ENCODE measurements around the gene ZNF608.

Gene ZNF608

DNA sequence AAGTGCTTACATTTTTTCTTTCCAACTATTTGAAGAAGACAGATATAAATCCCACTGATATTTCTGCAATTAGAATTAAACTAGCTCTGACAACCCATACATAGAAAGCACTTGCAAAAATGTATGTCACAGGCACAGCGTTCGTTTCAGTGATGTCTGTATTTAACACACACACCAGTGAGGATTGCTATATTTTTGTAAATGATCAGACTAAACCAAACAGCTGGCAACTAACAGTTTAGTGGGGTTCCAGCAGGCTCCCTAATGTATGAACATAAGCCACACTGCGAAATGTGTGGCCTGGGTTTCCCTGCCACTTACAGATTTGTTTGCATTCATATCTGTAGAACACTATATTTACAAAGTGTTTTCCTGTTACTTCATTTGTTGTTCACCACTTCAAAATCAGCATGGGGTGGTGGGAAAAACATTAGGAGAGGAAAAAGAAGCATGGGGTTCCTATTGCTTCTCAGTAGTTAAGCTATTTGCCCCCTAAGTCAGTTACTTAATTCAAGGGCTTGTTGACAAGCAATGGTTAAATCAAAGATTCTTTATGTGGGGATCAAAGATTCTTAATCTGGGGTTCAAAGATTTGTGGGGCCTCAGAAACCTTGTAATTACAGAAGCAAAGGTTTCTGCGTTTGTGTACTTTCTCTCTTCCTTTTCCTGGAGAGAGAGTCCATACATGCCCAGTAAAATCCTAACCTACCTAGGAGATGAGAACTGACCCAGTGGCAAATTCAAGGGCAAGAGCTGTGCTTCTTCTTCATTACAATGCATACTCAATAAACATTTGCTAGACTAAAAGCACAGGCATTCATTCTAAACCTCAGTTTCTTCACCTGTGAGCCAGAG lies 27.1 kb downstream of the ZNF608 start:
- no peak for DNase-seq

DNA sequence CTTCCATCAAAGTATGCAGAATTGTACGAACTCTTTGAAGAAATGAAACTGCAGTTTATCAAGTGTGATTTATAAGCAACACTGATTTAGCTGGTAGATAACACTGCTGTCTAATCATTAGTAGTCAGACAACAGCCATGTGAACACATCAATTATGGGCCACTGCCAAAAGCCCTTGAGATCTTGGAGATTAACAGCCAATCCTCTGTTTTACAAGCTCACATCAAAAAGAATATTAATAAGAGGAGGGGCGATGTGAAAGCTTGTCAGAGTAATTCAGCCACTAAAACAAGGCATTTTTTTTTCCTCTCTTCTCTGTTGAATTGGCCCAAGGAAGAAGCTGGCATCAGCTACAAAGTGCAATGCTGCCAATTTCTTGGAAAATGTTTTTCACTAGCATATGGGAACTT lies 28.1 kb downstream of the ZNF608 start:
- DNase-seq = no peak

DNA sequence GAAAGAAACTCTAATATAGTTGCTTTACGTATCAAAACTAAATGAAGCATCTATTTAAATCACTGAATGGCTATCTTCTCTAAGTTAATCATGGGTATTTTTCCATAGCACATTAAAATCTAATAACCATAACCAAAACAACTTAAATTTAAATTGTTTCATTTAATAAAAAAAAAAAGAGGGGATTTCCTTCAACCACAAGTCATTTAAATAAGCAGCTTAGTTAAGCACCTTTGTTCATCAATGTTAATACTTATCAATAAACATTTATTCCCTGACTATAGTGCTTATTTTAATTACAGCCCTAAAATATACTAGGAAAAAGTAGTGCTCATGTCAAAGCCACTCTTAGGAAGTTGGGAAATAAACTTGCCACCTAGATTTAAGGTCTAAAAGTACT lies 30.3 kb downstream of the ZNF608 start:
- DNase-seq = no peak

DNA sequence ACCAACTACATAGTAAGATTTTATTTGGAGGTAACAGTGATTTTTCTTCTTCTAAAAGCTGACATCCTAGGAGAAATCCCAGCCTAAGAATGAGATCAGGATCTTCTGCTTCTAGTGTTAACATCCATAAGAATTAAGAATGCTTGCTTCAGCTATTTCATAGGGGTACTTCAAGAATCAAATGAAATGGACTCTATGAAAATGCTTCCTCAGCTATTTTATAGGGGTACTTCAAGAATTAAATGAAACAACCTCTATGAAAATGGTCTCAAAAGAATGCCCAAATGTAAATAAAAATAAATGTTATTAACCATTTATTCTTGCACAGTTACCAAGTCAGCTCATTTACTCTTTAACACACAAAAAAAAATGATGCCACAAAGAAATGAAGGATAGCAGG lies 31.5 kb downstream of the ZNF608 start:
- no peak for DNase-seq

DNA sequence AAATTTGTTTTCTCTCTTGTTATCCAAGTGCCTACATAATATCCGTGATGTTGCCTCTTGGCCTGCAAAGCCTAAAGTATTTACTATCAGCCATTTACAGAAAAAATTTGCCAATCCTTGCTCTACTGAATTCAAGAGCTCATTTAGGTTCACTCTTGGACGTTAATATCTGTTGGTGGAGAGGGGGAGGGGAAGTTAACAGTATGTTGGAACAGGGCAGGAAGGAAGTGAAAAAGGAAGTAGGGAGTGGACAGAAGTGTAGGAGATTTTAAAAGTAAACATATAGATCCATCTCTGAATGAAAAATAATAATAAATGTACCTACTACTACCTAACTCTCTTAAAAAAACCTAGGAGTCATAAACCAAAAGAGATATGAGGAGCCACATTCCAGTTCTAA lies 32.8 kb downstream of the ZNF608 start:
- no peak for DNase-seq

DNA sequence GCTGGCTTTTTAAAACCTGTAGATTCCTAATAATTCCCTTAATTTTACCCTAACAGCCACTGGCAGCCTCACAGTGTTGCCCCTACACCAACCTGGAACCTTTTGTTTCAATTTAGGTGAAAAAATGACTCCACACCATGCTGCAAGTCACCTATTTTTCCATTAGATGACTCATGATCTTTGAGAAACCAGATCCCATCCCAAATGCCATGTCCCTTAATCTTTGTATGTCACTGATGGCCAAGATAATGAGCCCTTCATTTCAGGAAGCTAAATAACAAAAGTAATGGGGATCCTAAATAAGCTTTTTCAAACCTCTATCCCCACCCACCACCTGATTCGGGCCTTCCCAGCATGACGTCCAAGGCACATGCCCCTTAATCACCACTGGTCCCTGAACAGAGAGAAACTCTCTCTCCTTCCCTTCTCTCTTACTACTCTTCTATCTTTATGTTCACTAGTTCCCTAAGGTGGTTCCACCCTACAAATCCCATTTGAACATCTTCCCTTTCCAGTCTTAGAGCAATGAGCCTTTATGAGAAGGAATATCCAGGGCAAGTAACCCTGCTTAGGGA lies 33.6 kb downstream of the ZNF608 start:
- no peak for DNase-seq

DNA sequence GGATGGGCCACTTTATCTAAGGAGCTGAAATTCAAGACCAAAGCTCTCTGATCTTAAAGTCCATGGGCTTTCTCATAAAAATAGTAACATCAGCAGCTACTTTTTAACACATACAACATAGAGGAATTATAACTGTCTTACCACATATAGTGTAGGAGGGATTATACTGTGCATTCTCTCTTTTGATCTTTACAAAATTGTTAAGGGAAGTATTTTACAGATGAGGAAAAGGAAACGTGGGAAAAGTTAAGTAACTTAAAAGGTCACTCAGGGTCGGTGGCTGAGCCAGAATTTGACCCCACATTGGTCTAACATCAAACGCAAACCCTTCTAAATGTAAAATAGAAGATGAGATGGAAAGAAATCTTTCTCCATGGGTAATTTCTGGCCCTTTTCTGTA lies 38.4 kb downstream of the ZNF608 start:
- DNase-seq = no peak

DNA sequence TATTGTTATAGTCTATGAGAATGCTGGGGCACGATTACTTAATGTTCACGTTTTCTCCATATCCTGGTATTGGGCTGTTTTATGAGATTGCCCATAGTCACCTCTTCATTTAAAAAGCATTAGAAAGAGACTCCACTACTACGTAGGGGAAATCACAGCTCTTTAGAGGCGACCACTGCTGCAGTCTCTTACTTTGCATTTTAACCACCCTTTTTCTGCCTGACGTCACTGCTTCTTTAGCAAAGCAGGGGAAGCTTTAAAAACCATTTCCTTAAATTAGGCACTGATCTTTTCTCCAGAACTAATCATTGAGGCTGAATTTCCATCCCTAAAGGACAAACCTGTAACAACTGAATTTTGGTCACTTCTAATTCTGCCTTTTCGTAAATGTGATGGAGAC lies 38.9 kb downstream of the ZNF608 start:
- DNase-seq = no peak

DNA sequence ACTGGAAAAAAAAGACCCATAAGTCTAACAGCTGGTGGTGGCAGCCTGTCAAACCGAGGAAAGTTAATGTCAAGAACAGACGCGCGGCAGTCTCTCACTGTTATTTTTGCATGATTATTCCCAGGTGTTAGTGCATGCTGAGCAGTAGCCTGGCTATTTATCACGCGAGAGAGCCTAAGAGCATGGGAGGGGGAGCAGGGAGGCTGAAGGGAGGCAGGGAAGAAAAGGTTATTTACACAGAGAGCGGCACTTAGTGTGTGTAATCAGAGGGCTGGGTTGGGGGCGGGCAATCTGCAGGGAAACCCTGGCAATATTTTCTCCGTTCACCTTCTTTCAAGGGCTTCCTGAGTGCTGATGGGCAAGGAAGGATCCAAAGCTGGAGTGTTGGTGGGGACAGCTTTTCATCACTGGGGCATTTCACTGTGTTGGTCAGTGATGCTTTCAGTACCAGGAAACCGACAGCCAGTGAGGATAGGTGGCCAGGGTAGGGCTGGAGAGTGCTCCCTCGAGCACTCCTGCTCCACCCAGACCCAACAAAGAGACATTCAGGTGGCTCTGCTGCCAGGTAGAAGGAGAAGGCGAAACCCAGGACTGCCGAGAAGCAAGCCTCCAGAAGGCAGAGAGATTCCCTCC lies 39.6 kb downstream of the ZNF608 start:
- peak; percentile 78 for DNase-seq

DNA sequence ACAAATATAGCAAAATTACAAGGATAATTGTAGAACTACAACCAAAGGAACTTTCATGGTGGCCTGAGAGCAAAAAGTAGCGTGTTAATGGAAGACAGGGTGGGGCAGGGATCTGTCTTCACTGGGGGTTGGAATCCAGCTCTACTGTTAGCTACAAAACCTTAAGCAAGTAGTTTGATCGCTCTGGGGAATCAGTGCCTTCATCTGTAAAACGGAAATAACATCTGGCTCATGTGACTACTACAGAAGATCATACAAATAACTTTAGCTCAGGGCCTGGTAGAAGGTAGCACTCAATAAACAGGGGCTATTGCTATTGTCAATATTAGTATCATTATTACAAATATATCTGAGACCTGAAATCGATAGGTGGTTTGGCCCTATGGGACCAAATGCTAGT lies 40.4 kb downstream of the ZNF608 start:
- DNase-seq = no peak

DNA sequence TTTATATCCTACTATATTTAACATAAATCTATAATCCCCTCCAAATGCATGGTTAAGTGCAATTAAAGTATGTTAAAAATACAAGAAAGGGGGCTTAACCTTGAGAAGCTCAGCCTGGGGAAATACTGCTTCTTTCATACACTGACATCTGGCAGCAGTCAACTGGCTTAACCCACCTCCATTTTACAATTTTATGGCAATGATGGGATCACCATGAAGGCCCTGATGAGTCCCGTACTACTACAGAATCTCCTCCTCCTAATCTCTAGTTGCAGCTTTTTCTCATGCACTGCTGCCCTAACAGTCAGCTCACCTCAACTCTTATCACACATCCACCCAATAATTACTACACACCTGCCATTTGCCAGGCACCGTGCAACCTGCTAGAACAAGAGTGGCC lies 40.9 kb downstream of the ZNF608 start:
- DNase-seq = no peak

DNA sequence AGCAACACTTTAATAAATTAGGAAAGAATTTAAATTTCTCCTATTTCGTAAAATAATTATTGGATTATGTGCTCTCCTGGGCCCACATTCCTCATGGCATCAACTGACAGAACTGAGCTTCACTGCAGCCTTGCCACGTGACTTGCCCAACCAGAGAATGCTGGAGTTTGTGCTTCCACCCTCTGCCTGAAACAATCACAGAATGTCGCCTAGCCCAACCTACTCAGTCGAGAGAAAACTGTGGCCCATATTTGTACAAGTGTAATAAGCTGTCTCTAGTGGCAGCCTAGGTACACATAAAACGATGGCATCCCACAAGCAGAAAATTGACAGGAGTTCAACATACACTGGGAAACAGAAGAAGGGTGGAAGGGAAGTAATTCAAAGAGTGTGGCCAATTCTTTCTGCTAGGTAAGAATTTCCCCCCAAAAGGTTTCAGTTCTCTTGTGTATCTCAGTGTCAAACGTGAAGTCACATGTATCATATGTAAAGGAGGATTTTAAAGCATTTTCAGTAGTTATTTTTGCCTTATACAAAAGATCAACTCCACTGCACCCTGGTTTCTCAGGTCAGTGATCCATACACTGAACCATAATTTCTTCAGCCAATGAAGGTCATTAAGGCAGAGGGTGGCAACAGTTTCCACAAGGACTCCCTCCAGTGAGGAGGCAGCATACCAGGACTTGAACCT lies 41.7 kb downstream of the ZNF608 start:
- DNase-seq = no peak

DNA sequence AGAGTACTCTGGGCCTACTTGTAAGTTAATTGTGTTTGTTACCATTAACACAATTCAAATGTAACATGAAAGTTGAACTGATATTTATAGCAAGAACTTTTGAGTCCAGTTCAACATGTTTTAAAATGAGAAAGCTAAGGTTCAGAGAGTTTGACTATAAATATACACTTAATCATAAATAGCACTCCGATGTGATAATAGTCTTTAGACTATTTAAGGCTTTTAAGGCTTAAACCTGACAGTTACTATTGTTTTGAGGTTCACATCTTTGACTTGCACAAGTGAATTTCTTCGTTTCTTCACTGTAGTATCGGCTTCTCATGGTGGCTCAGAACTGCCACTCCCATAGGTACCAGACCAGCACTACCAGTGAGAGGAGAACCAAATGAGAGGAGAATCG lies 42.4 kb downstream of the ZNF608 start:
- DNase-seq = no peak

DNA sequence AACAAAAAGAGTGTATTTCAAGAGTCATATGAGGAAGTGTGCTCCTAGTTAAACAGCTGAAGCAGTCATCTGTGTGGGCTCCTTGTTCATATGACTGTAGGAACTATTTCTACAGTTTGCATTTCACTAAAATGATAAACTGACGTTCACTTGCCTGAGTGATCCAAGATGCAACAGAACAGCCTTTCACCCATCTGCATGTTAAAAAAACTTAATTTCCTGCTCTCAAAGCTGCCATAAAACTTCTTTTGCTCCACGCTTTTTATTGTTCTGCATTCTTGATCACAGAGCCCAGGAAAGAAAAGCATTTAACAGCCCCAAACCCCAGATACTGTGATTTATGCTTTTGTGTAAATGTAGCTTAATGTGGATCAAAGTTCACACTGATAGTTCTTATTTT lies 43.9 kb downstream of the ZNF608 start:
- no peak for DNase-seq

DNA sequence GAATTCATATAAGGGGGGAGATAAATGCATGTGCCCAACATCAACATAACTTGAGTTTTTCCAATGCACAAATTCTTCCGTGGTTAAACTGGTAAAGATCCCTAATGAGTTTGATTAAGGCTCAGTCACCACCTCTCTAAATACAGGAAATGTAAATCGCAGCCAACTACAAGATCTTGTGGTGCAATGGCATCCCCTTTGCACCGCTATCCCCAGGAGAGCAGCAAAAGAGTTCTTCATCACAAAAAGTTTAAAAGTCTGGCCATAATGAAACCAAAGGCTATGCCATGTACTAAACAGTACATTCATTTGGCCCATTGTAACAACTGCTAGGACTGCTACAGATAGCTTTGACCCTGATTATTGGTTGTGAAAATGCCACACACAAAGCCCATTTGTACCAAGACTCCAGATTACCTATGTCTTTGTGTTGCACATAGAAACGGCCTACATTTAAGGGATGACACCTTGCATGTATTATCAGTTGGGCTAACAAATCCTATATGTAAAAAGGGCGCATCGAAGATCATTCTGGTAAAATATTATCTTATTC lies 44.5 kb downstream of the ZNF608 start:
- DNase-seq = peak; percentile 20

DNA sequence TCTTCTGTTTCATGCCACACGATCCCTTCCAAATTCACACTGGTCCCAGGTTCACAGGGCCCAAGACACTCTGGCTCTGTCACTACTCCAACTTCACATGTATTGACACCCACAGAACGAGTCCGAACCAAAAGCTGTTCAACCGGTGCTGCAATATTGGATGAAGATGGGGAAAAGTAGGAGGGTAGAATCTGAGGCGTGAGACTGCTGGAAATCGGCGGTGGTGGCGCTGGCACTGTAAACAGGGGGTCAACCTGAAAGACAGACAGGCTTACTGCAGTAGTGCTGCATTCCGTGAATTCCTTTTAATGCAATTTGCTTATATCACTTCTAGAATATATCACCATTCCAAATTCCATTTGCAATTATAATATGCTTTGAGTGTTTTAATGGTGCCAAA lies 45.4 kb downstream of the ZNF608 start:
- no peak for DNase-seq

DNA sequence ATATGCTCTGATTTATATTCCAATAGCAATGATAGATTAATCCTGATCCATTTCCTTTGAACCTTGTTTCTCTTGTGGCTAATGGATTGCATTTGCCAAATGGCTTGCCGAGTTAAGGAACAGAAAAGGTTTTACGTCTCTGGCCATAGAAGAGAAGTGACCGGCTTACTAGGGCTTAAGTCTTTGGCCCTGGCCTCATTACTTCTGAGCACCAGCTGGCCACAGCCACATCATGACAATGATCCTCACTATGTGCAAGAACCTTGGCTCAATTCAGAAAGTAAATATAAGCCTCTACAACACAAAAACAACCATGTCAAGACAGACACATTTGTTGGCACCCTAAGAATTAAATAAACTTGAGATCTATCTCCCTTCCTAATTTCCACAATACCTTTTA lies 46.1 kb downstream of the ZNF608 start:
- no peak for DNase-seq

DNA sequence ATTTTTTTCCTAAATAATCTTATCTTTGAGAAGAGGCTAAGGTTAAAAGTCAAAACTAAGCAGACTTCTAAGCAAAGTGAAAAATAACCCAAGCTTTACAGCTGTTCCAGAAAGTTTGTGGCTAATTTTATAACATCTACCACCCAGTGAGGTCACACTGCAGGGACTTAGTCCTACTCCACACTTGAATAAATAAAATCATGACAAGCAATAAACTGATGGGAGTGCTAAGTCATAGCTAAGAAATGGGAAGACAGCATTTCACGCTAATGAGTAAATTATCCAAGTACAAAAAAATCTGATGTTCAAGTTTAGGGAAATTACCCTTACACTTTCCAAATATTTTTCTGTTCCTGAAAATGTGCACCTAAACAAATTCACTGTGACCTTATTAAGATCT lies 47.7 kb downstream of the ZNF608 start:
- DNase-seq = peak; percentile 58

DNA sequence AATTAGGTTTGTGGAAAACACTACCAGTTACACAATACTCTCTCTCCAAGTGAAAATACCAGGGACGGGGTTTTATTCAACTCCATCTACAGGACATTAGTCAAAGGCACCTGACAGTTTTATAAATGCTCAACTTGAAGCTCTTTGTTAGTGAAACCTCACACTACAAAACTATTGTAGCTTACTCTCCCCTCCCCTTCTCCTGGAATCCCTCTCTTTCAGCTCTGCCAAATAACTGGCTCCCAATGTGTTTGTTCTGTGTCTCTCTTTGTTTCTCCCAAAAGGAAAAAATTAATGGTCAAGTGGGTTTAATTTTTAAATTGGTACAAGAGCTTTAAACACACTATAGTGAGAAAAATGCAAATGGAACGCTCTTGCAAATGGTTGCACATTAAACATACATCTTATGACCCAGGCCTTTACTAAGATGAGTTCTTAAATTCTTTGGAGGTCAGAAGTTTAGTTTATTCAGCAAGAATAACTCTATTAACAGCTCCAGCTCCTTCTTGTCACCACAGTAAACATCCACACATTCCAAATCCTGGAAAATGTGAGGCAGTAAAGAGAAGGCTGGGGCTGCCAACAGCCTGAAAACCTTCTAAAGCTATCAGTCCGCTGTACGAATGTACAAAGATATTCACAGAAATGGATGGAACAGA lies 48.4 kb downstream of the ZNF608 start:
- DNase-seq = peak; percentile 56

DNA sequence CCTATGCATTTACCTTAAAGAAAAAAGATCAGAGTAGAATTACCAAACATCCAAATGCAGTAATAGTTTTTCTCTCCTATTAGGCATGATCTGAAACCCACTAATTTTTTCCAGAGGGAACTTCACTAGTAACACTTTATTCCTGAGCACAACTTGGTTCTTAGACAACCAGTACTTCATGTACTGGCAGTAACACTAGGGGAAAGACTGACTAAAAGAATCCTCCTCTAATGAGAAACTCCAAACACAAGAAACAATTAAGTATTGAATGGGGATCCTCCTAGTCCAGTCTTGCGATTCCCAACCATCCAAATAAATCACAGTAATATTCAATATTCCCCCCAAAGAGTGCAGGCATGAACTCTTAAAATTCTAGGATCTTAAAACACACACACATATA lies 48.9 kb downstream of the ZNF608 start:
- DNase-seq = peak; percentile 16

DNA sequence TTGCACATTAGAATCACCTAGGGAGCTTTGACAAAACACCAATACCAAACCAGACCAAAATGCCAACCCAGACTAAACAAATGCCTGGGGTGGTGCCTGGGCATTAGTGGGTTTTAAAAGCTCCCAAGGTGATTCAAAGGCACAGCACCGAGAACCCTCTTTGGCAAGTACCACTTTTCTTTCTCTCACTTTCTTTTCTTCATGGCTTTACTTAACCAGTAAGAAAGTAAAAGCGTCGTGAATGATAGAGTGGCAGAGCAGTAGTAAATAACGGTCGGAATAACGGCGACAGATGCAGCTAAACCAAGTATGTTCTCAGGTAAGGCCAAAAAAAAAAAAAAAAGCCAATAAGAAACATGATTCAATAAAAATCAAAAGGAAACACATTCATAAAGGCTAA lies 49.5 kb downstream of the ZNF608 start:
- DNase-seq = no peak
